Ovary (tissue), 3 donors: ENCODE results near the gene NBPF12.

Experiments used
- CTCF ChIP-seq, 3 donors: fragments of 450-650 bp in 2 of 3; fragments of 200-600 bp in 1 of 3; IDR thresholded peaks; one replicate each; pipeline versions ENCODE4 v1.5.1 to v1.8.0; 2016 to 2022; ENCODE audit warnings: antibody characterized with exemption in 3 of 3, mild to moderate bottlenecking in 1 of 3
- EP300 ChIP-seq: sonication (generic); formaldehyde crosslinking; IDR thresholded peaks from one replicate; pipeline ENCODE4 v1.6.1; 2017; ENCODE audit warnings: antibody characterized with exemption
- POLR2A ChIP-seq: fragments of 450-650 bp; IDR thresholded peaks from one replicate; pipeline ENCODE4 v1.6.1; 2017; ENCODE audit warnings: antibody characterized with exemption, mild to moderate bottlenecking, moderate library complexity
- donor health status: DM: no; HTN: no; CAD: no.

GRCh38 chr1:147039916-147040315 is 101.8 kb downstream of the NBPF12 start:
- TF ChIP-seq CTCF (IDR thresholded peaks at IDR 0.05) (no peak), EP300 (no peak), POLR2A (no peak)
